GM11168 (cell line): ENCODE measurements around the gene CDC6.

ENCODE experiments used
- in situ Hi-C: fragments of 300-500 bp; cut with MboI; formaldehyde crosslinking; loops from one replicate; pipeline ENCODE4 v1.12.0; 2022; ENCODE audit warnings: low sequenced_read_pairs; ENCODE audit not compliant: unreplicated experiment

Gene CDC6

GRCh38 chr17:40335620-40336019 lies 47.9 kb downstream of the CDC6 start:
- in situ Hi-C loops = no loop called here

GRCh38 chr17:40337351-40337750 lies 49.7 kb downstream of the CDC6 start:
- in situ Hi-C loops = no loop called here

GRCh38 chr17:40338058-40338457 lies 50.4 kb downstream of the CDC6 start:
- in situ Hi-C loops = no loop called here

DNA sequence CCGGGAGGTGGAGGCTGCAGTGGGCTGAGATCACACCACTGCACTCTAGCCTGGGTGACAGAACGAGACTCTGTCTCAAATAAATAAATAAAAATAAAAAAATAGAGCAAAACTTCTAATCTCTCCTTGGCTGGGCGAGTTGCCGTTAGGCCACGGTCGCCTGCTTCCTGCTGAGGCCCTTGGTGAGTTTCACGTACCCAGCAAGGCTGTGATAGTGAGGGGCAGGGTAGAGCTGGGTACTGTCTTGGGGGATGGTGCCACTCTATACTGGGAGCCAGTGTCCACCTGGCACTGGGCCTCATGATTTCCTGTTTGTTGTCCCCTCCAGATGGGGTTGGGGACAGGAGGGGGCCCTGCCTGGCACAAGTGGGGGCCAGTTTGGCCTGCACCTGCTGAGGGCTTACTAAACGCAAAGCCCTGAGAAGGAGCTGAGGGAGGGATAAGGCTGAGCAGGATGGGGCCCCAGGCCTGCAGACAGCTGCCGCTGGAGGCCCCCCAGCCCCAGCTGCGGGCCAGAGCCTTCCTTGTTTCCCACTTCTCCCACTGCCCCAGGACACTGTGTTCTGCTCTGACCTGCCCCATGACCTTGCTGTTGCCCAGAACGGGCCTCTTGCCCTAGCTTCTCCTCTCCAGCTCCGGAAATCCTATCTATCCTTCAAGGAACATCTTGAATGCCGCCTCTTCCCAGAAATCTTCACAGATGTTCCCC lies 51.4 kb downstream of the CDC6 start:
- in situ Hi-C loops = no loop called here

DNA sequence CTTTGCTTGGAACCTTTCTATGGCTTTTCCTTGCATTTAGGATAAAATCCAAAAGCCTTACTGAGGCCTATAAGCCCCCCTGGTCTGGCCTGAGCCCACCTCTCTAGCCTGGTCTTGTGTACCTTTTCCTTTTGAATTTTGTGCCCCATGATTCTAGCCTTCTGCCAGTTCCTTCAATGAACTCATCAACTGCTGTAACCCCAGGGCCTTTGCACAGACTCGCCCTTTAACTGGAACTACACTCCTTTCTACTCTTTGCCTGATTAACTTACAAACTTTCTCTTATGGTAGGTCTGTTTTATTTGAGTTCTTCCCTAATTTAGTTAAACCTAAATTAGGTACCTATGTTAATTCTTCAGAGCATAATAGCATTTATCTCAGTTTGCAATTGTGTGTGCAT lies 52.6 kb downstream of the CDC6 start:
- in situ Hi-C loops = no loop called here

GRCh38 chr17:40340880-40341807 lies 53.5 kb downstream of the CDC6 start:
- in situ Hi-C loops = no loop called here

GRCh38 chr17:40341808-40342503 lies 54.3 kb downstream of the CDC6 start:
- in situ Hi-C loops = no loop called here

DNA sequence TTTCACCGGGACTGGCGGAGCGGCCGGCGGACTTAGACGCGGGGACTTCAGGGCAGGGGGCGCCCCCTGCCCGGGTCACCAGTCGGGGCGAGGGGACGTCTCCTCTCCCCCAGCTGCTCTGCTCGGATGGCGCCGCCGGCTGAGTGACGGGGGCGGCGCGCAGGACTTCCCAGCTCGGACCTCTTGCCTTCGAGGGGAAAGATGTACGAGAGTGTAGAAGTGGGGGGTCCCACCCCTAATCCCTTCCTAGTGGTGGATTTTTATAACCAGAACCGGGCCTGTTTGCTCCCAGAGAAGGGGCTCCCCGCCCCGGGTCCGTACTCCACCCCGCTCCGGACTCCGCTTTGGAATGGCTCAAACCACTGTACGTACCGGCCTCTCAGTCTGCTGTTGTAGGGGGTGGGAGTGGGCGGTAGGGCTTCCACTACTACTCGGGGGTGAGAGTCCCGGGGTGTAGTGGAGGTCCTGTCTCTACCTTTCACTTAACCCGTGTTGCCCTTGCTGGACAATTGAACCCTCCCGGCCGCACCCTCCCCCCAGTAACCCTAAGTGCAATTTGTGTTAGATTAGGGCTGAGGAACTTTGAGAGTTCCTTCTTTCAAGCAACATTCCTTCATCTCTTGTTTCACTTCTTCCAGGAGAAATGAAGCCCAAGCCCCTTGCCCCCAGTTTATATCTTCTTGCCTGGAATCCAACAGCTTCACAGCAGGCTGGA lies 55.0 kb downstream of the CDC6 start:
- in situ Hi-C loops = no loop called here

DNA sequence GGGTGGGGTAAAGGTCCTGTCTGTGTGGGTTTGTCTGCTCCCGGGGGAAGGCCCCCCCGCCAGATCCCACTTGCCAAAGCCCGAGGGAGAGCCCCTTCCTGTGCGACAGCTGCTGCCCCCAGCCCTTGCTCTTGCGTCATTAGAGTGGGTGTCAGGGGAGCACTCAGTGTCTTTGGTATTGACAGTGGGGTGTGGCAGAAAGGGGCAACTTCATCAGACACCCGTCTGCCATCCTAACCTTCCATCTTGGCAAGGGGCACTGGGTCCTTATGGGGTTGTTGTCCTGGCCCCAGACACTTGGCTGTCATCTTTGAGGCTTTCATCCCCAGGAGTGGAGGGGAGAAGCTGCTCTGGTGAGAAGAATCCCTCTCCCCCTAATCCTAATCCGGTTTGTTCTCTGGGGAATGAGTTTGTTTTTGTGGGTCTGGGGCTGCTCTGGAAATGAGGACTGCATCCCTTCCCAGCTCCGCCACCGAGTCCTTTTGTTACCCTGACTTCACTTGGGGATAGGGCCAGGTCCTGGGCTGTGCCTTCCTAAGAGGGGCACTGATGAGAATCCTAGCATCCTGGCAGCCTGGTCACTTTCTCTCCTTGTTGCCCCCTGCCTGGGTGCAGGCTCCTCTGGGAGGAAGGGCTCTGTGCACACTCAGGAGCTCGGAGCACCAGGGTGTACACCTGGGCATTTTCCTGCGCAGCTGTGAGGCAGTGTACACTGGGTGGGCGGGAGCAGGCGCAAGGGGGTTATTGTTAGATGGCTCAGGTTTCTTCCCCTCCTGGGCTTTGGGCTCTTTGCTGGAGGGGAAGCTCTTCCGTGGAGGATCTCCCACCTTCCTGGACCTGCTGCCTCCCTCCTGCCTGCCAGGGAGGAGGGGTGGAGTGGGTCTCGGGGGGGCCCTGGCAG lies 55.8 kb downstream of the CDC6 start:
- in situ Hi-C loops = no loop called here

GRCh38 chr17:40344421-40345160 lies 56.9 kb downstream of the CDC6 start:
- in situ Hi-C loops = no loop called here

DNA sequence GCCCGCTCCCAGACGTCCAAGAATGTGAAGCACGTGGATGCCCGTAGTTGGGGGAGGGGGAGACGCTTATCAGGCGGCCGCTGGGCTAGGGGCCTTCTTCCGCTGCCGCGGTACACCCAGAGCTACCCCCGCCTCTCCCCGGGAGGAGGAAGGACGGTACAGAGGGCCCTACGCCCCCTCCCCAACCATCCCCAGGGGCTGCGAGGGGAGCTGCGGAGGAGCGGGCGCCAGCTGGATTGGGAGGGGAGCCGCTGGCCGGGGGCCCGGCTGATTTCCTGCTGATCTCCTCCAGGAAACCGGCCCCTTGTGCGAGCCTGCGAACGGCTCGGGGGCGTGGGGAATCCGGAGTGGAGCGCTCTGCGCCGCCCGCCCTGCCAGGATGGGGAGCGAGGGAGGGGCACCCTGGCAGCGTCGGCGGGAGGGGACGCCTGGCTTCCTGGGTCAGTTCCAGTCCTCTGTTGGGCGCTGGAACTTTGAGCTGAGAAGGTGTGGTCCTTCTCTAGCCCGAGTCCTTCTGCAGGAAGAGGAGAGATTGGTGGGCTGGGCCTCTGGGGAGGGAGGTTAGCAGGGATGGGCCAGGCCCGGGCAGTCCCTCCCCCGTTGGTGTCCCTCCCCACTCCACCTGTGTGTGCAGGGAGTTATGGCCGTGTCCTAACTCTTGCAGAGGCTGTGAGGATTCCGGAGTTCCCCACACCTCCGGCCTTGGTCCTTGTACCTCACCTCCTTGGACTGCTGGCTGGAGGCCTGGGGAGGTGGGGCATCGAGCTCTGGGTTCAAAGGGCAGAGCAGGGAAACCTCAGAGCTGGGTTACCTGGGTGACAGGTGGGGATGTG lies 57.7 kb downstream of the CDC6 start:
- in situ Hi-C loops = no loop called here

DNA sequence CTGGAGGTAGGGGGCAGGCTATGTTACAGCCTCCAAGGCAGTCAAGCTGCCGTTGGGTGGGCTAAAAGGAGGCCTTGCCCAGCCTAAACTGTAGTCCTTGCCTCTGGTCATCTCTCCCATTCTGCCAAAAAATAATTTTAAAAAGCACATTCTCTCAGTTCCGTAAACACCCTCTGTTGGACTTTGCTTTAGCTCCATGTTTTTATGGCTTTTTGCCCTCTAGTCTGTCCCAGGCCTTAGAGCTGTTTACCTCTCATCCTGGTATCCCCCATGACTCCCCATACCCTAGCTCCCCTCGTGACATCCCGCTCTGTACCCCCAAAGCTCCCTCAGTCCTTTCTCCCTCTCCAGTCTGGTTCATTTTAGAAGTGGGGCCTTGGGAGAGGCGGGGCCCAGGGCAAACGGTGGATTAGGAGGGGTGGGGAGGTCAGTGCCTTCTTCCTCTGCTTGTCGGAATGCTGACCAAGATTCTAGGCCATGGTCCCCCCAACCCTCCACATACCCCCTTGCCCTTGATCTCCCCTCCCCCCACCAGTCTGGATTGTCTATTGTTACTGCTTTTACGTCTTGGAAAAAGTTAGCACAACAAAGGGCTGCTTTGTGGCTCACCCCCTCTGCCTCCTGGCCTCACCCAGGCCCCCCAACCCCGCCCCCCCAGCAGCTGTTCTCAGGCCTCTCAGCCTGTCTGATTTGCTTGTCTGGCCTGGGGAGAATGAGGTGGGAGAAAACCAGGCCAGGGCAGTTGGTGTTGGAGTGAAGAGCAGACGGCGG lies 58.5 kb downstream of the CDC6 start:
- in situ Hi-C loops = no loop called here

GRCh38 chr17:40346765-40347158 lies 59.1 kb downstream of the CDC6 start:
- in situ Hi-C loops = no loop called here

DNA sequence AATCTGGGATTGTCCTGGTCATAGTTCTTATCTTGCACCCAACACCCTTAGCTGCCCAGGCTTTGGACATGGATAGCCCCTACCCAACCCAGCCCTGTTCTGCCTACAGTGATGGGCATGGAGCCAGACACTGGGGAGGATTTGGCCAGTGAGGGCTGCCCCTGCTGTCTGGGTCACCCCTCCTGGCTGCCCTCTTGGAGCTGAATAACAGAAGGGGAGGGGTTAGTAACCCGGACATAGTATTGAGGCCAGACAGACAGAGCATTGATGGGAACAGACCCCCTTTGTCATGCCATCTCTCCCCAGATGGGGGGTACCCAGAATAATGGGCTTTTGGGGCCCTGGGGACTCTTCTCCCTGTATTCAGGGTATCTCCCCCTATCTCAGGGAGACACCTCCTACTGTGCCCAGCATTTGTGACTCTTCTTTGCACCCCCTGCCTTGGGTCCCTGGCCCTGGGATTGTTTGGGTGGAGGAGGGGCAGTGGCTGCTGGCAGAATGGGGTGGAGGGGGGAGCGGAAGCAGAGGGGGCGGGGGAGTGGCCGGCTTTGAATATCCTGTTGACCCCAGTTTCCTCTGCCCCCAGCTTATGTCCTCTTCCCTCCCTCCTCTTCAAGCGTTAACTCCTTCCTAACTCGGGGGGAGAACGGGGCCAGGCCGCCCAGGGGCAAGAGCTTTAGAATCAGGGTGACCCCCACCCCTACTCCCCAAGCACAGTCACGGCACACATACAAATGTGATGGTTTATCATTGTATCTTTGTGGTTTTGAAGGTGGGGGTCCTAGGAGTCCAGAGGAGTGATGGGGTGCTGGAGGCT lies 59.8 kb downstream of the CDC6 start:
- in situ Hi-C loops = no loop called here

- in situ Hi-C loops = no loop called here
These were observed 60.4 kb downstream of the CDC6 start for GRCh38 chr17:40348136-40348504.
